ENCODE results near the gene NFU1. TPM values are rescaled to one million over a fixed set of nuclear protein-coding genes. Genes with fewer than 3 reads are reported as not detected.

NFU1 gene
- total and polyA plus RNA-seq, 2 of the 13 experiments (the other 11 are each of a cell fraction or from before 2014, with no cell fraction given) = 39.1 to 84.0 TPM

GRCh38 chr2:69386789-69387734, 50.2 kb downstream of the NFU1 start, which contains the start of gene GFPT1 (continued):
- TF ChIP-seq NONO (IDR thresholded peaks at IDR 0.05) (no peak), NONO (CRISPR knock-in tag; conservative IDR thresholded peaks at IDR 0.05) (peak; percentile 98), TARDBP (CRISPR knock-in tag; IDR thresholded peaks at IDR 0.05) (peak; percentile 89; the same call in 1 of the 2 replicates), ZNF589 (CRISPR knock-in tag; conservative IDR thresholded peaks at IDR 0.05) (peak; percentile 97), ZNF234 (CRISPR knock-in tag; conservative IDR thresholded peaks at IDR 0.05) (peak; percentile 81; the same call in 1 of the 2 replicates), PBX2 (CRISPR knock-in tag; IDR thresholded peaks at IDR 0.05) (peak; percentile 83), TEAD3 (CRISPR knock-in tag; optimal IDR thresholded peaks at IDR 0.05; ENCODE audit: borderline replicate concordance) (no peak), STAT6 (CRISPR knock-in tag; IDR thresholded peaks at IDR 0.05; ENCODE audit: borderline replicate concordance) (no peak), ASH2L (IDR thresholded peaks at IDR 0.05; ENCODE audit: insufficient read length, low read depth, low read length) (peak; percentile 95), FOXJ3 (CRISPR knock-in tag; IDR thresholded peaks at IDR 0.05; ENCODE audit: borderline replicate concordance) (no peak), ZNF569 (CRISPR knock-in tag; IDR thresholded peaks at IDR 0.05; ENCODE audit: borderline replicate concordance) (no peak), ZNF354B (CRISPR knock-in tag; IDR thresholded peaks at IDR 0.05) (0 out of 2 replicates have a peak, but pooled peaks have one; percentile 19), GATAD1 (CRISPR knock-in tag; IDR thresholded peaks at IDR 0.05) (peak; percentile 64; the same call in 1 of the 2 replicates), RCOR2 (CRISPR knock-in tag; IDR thresholded peaks at IDR 0.05) (no peak), MEF2D (CRISPR knock-in tag; IDR thresholded peaks at IDR 0.05) (peak; percentile 54; the same call in 1 of the 2 replicates), ZNF720 (CRISPR knock-in tag; IDR thresholded peaks at IDR 0.05) (no peak), LBX2 (CRISPR knock-in tag; IDR thresholded peaks at IDR 0.05; ENCODE audit: borderline replicate concordance) (0 out of 2 replicates have a peak, but pooled peaks have one; percentile 51), ZFP90 (CRISPR knock-in tag; IDR thresholded peaks at IDR 0.05; ENCODE audit: borderline replicate concordance) (peak; percentile 78; the same call in 1 of the 2 replicates), ZBED4 (CRISPR knock-in tag; IDR thresholded peaks at IDR 0.05; ENCODE audit: borderline replicate concordance) (no peak; the same call in 1 of the 2 replicates)

All from HepG2 (cell line).